Liver (tissue), 9 donors: ENCODE measurements around the gene TPRKB. TPM values are rescaled to one million over a fixed set of nuclear protein-coding genes. Genes with fewer than 3 reads are reported as not detected.

Experiments
- DNase-seq: peaks from one replicate; pipeline ENCODE4 v3.0.0-alpha.2; 2017; ENCODE audit warnings: low spot score
- H3K27ac ChIP-seq, 2 donors: one replicate each; pipeline ENCODE4 v1.7.0; 2013; ENCODE audit warnings: inconsistent platforms in 2 of 2, low read length in 2 of 2, control low read depth in 1 of 2, low read depth in 1 of 2, mild to moderate bottlenecking in 1 of 2
- H3K27me3 ChIP-seq, 4 donors: one replicate each; pipeline versions ENCODE4 v1.6.1 to v1.7.0; 2013; ENCODE audit warnings: low read length in 3 of 4, inconsistent platforms in 1 of 4, mild to moderate bottlenecking in 1 of 4, moderate library complexity in 1 of 4; ENCODE audit not compliant: control insufficient read depth in 4 of 4, insufficient read depth in 4 of 4
- H3K36me3 ChIP-seq, 4 donors: one replicate each; pipeline versions ENCODE4 v1.6.1 to v1.7.0; 2013; ENCODE audit warnings: low read length in 3 of 4, mild to moderate bottlenecking in 3 of 4, low read depth in 1 of 4, moderate library complexity in 1 of 4; ENCODE audit not compliant: control insufficient read depth in 4 of 4, insufficient read depth in 3 of 4
- H3K4me1 ChIP-seq, 4 donors: one replicate each; pipeline versions ENCODE4 v1.6.1 to v1.7.0; 2013; ENCODE audit warnings: low read length in 3 of 4, mild to moderate bottlenecking in 3 of 4, moderate library complexity in 1 of 4; ENCODE audit not compliant: control insufficient read depth in 4 of 4, insufficient read depth in 4 of 4
- H3K4me3 ChIP-seq, 3 donors: one replicate each; pipeline versions ENCODE4 v1.6.1 to v1.7.0; 2013; ENCODE audit warnings: low read length in 3 of 3, control low read depth in 1 of 3, low read depth in 1 of 3, mild to moderate bottlenecking in 1 of 3
- H3K9ac ChIP-seq, 2 donors: one replicate each; pipeline ENCODE4 v1.7.0; 2013; ENCODE audit warnings: low read length in 2 of 2, mild to moderate bottlenecking in 2 of 2, moderate library complexity in 2 of 2, control low read depth in 1 of 2, low read depth in 1 of 2
- H3K9me3 ChIP-seq, 4 donors: one replicate each; pipeline versions ENCODE4 v1.6.1 to v1.7.0; 2013; ENCODE audit warnings: low read length in 3 of 4; ENCODE audit not compliant: control insufficient read depth in 4 of 4
- ATF3 ChIP-seq: IDR thresholded peaks from 2 replicates; pipeline ENCODE4 v1.6.1; 2016; ENCODE audit warnings: antibody characterized with exemption
- CTCF ChIP-seq: fragments of 150-350 bp; IDR thresholded peaks from 2 replicates; pipeline ENCODE4 v1.5.1; 2017; ENCODE audit warnings: improper control_type of control experiment, low read depth, low read length; ENCODE audit not compliant: missing input control
- EGR1 ChIP-seq, 2 donors: IDR thresholded peaks; 2 replicates each; pipeline ENCODE4 v1.6.1; 2016 to 2018; ENCODE audit warnings: antibody characterized with exemption in 2 of 2, low read depth in 2 of 2
- FOXA1 ChIP-seq: IDR thresholded peaks from 2 replicates; pipeline ENCODE4 v1.6.1; 2016; ENCODE audit warnings: antibody characterized with exemption
- FOXA2 ChIP-seq: IDR thresholded peaks from 2 replicates; pipeline ENCODE4 v1.6.1; 2016; ENCODE audit warnings: antibody characterized with exemption
- GABPA ChIP-seq, 2 donors: IDR thresholded peaks in 1 of 2; conservative IDR thresholded peaks in 1 of 2; 2 replicates each; pipeline ENCODE4 v1.6.1; 2016; ENCODE audit warnings: antibody characterized with exemption in 2 of 2, mild to moderate bottlenecking in 1 of 2, moderate library complexity in 1 of 2
- HNF4G ChIP-seq: IDR thresholded peaks from 2 replicates; pipeline ENCODE4 v1.6.1; 2016; ENCODE audit warnings: antibody characterized with exemption
- JUND ChIP-seq, 2 donors: IDR thresholded peaks; 2 replicates each; pipeline ENCODE4 v1.6.1; 2016; ENCODE audit warnings: antibody characterized with exemption in 2 of 2
- MAX ChIP-seq: IDR thresholded peaks from 2 replicates; pipeline ENCODE4 v1.6.1; 2016; ENCODE audit warnings: antibody characterized with exemption
- RAD21 ChIP-seq, 2 donors: IDR thresholded peaks; 2 replicates each; pipeline ENCODE4 v1.6.1; 2016; ENCODE audit warnings: antibody characterized with exemption in 2 of 2, mild to moderate bottlenecking in 2 of 2
- REST ChIP-seq: IDR thresholded peaks from 2 replicates; pipeline ENCODE4 v1.6.1; 2016; ENCODE audit warnings: antibody characterized with exemption, mild to moderate bottlenecking
- RXRA ChIP-seq, 2 donors: IDR thresholded peaks; 2 replicates each; pipeline ENCODE4 v1.6.1; 2017 to 2018; ENCODE audit warnings: antibody characterized with exemption in 2 of 2, mild to moderate bottlenecking in 1 of 2
- SP1 ChIP-seq: IDR thresholded peaks from 2 replicates; pipeline ENCODE4 v1.6.1; 2018; ENCODE audit warnings: antibody characterized with exemption, mild to moderate bottlenecking
- TAF1 ChIP-seq: conservative IDR thresholded peaks from 2 replicates; pipeline ENCODE4 v1.6.1; 2016; ENCODE audit warnings: antibody characterized with exemption, mild to moderate bottlenecking
- YY1 ChIP-seq: IDR thresholded peaks from 2 replicates; pipeline ENCODE4 v1.6.1; 2016; ENCODE audit warnings: antibody characterized with exemption, mild to moderate bottlenecking
- ZBTB33 ChIP-seq: IDR thresholded peaks from 2 replicates; pipeline ENCODE4 v1.6.1; 2016; ENCODE audit warnings: antibody characterized with exemption
- WGBS: extraction: QIAGEN DNeasy Blood & Tissue Kit; methylation state at CpG from one replicate; pipeline ENCODE4 v1.1.7; 2013; 5-methylcytosine and 5-hydroxymethylcytosine counted together
- polyA plus RNA-seq, 2 donors: library from polyadenylated mRNA; stranded (reverse) in 1 of 2; unstranded in 1 of 2; fragments of 200-250 nt in 1 of 2; fragments of >200 nt in 1 of 2; fragmentation: Nextera tagmentation in 1 of 2; extraction: Ambion mirVana in 1 of 2; gene quantifications; one replicate each; pipeline versions ENCODE4 v1.2.1 to v1.2.3, GENCODE V29; 2013 to 2015
- total RNA-seq, 2 donors: library from RNA; depleted of rRNA; stranded (reverse); fragments of >200 nt; gene quantifications; one replicate each; pipeline ENCODE4 v1.2.3, GENCODE V29; 2014
- donor health status: healthy.
- donor health status: healthy.
- donor health status: healthy.
- donor health status: healthy.
- donor health status: healthy.

Gene TPRKB
- total and polyA plus RNA-seq, 4 donors = 16.2 to 27.7 (median 17.0) TPM

- peaks cover 8 to 42% (median 33%) of the 10 kb centered on the region in 4 donors for H3K36me3 ChIP-seq
- no peak for DNase-seq
- WGBS = 97% methylated on average over 1 of the region's 1 CpG
Measured at GRCh38 chr2:73762571-73762970, 25.4 kb upstream of the TPRKB start.

More at GRCh38 chr2:73762571-73762970, 25.4 kb upstream of the TPRKB start:
- Histone ChIP-seq H3K27me3 (no peaks in the 10 kb centered on the region), H3K4me1 (peaks cover 0 to 8% (median 5%) of the 10 kb centered on the region in 4 donors), H3K9me3 (no peaks in the 10 kb centered on the region), H3K27ac (no peak overlapping the region), H3K9ac (no peak overlapping the region), H3K4me3 (no peak overlapping the region)
- TF ChIP-seq TAF1 = no peak
- TF ChIP-seq EGR1 (IDR thresholded peaks at IDR 0.05; ENCODE audit: low read depth in 2 of 2) = no peak
- no peak for TF ChIP-seq HNF4G
- no peak for TF ChIP-seq ATF3
- no peak for TF ChIP-seq FOXA2
- TF ChIP-seq ZBTB33 = no peak
- no peak for TF ChIP-seq CTCF
- TF ChIP-seq SP1 = no peak
- TF ChIP-seq JUND (IDR thresholded peaks at IDR 0.05) = no peak
- no peak for TF ChIP-seq YY1
- no peak for TF ChIP-seq RAD21 (IDR thresholded peaks at IDR 0.05)
- TF ChIP-seq RXRA (IDR thresholded peaks at IDR 0.05) = no peak
- TF ChIP-seq REST = no peak
- no peak for TF ChIP-seq MAX
- no peak for TF ChIP-seq GABPA (IDR thresholded peaks at IDR 0.05 in 1 of 2, conservative IDR thresholded peaks at IDR 0.05 in 1 of 2)
- TF ChIP-seq FOXA1 = no peak
